Panc1 (cell line): ENCODE data around the gene JAKMIP3. TPM values are rescaled to one million over a fixed set of nuclear protein-coding genes. Genes with fewer than 3 reads are reported as not detected.

Experiments used
- ATAC-seq: fragments of 200-7000 bp; cut with Tn5 transposase; 2 replicates; pipeline ENCODE4 v1.9.1; 2020; ENCODE audit warnings: mild to moderate bottlenecking, moderate library complexity
- BruUV-seq: library from RNA; stranded (reverse); fragments of 400-500 nt; replicated peaks from 2 replicates; lab custom pipeline; 2021; lab: Mats Ljungman, UMichigan
- CTCF ChIA-PET: fragments of 300-600 bp; sonication (Branson Sonifier 250); formaldehyde crosslinking; loops from one replicate; lab custom pipeline; 2022; ENCODE audit warnings: antibody characterized with exemption; lab: Charles Lee
- POLR2A ChIA-PET: fragments of 300-600 bp; sonication (Branson Sonifier 250); formaldehyde crosslinking; loops from one replicate; lab custom pipeline; 2022; ENCODE audit warnings: antibody characterized with exemption; lab: Charles Lee
- DNase-seq: peaks from one replicate; pipeline ENCODE4 v3.0.0-alpha.2; 2010; ENCODE audit warnings: low read depth, low spot score
- H3K27ac ChIP-seq: 2 replicates; pipeline ENCODE4 v1.5.1; 2011; ENCODE audit warnings: mild to moderate bottlenecking, low read length, inconsistent platforms
- H3K27me3 ChIP-seq: fragments of 200-500 bp; sonication (Bioruptor generic); 2 replicates; pipeline ENCODE4 v1.6.0; 2014; ENCODE audit warnings: low read length, inconsistent platforms; ENCODE audit not compliant: control insufficient read depth, insufficient read depth
- H3K36me3 ChIP-seq: fragments of 200-500 bp; sonication (Bioruptor generic); 2 replicates; pipeline ENCODE4 v1.5.1; 2014; ENCODE audit warnings: inconsistent platforms, mild to moderate bottlenecking, low read length, moderate library complexity; ENCODE audit not compliant: control insufficient read depth, insufficient read depth
- H3K4me1 ChIP-seq: 2 replicates; pipeline ENCODE4 v1.5.1; 2011; ENCODE audit warnings: inconsistent platforms, mild to moderate bottlenecking, low read length, moderate library complexity; ENCODE audit not compliant: control insufficient read depth, insufficient read depth
- H3K4me3 ChIP-seq, 2 experiments: 2 replicates each; pipeline ENCODE4 v1.5.1; 2011 to 2012; ENCODE audit warnings: low read depth in 2 of 2, low read length in 2 of 2, mild to moderate bottlenecking in 2 of 2, inconsistent platforms in 1 of 2, moderate library complexity in 1 of 2
- H3K9me3 ChIP-seq: fragments of 200-500 bp; sonication (Bioruptor generic); 2 replicates; pipeline ENCODE4 v1.5.1; 2014; ENCODE audit warnings: low read depth, mild to moderate bottlenecking, inconsistent platforms, low read length, moderate library complexity; ENCODE audit not compliant: control insufficient read depth, insufficient read depth
- POLR2AphosphoS5 ChIP-seq: IDR thresholded peaks from 2 replicates; pipeline ENCODE4 v1.6.1; 2012; ENCODE audit warnings: mild to moderate bottlenecking, low read depth, low read length, moderate library complexity
- SIN3A ChIP-seq: IDR thresholded peaks from 2 replicates; pipeline ENCODE4 v1.6.1; 2012; ENCODE audit warnings: low read depth, mild to moderate bottlenecking, low read length, moderate library complexity, borderline replicate concordance; ENCODE audit not compliant: insufficient read depth
- TCF7L2 ChIP-seq: IDR thresholded peaks from 2 replicates; pipeline ENCODE4 v1.6.1; 2011; ENCODE audit warnings: mild to moderate bottlenecking, low read depth, low read length, inconsistent platforms
- in situ Hi-C: cut with HindIII; loops from 2 replicates; pipeline ENCODE4 v1.10.0; 2016; ENCODE audit warnings: low sequenced_read_pairs, low pct_unique_long_range_greater_than_20kb
- intact Hi-C: fragments of 100-400 bp; cut with micrococcal nuclease; formaldehyde crosslinking; loops from one replicate; pipeline ENCODE4 v1.10.0; 2022; ENCODE audit not compliant: unreplicated experiment
- total RNA-seq: library from RNA; stranded (reverse); gene quantifications from one replicate; pipeline ENCODE4 v1.2.1, GENCODE V29; 2021; ENCODE audit not compliant: unreplicated experiment
- TF ChIP-seq, protein P1 (sequence below), 2 experiments: IDR thresholded peaks; 2 replicates each; pipeline ENCODE4 v1.6.1; 2011 to 2012; ENCODE audit warnings: low read depth in 2 of 2, control low read depth in 1 of 2, low read length in 1 of 2, mild to moderate bottlenecking in 1 of 2, moderate library complexity in 1 of 2; ENCODE audit not compliant: insufficient read depth in 1 of 2
- TF ChIP-seq, protein P2 (sequence below): fragments of 450-650 bp; IDR thresholded peaks from 2 replicates; pipeline ENCODE4 v1.5.1; 2017; ENCODE audit warnings: mild to moderate bottlenecking

Gene JAKMIP3
- total RNA-seq, 1 experiment from 2014 or later: 1.5 TPM

DNA sequence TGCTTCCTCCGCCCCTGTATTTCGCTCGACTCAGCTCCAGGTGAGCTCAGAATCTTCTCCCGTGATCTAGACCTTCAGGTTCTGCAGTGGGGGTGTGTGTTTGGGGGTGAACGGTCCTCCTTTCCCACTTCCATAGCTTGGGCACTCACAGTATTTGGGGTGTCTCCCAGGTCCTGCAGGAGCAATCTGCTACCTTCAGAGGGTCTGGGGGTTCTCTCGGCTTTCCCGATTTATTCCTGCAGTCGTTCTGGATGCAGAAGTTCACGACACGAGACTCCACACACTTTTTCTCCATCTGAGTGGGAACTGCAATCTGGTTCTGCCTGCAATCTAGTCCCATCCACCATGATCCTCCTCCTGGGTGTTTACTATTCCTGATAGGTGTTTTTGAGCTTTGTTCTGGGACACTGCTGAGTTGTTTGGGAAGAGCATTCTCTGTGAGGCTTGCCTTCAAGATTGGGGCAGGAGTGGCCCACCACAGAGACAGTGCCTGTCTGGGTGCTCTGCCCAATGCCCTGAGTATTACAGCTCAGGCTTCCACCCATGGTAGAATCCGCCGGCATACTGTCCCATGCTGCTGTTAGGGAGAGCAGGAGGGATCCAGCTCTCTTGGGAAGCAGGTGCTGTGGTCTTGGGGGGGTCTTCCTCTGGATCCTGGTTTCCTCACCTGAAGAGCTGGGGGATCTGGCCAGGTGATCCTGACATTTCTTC is 29.8 kb downstream of the JAKMIP3 start:
- no peak for TF ChIP-seq POLR2AphosphoS5
- TF ChIP-seq SIN3A: no peak
- TF ChIP-seq, protein P1, sequence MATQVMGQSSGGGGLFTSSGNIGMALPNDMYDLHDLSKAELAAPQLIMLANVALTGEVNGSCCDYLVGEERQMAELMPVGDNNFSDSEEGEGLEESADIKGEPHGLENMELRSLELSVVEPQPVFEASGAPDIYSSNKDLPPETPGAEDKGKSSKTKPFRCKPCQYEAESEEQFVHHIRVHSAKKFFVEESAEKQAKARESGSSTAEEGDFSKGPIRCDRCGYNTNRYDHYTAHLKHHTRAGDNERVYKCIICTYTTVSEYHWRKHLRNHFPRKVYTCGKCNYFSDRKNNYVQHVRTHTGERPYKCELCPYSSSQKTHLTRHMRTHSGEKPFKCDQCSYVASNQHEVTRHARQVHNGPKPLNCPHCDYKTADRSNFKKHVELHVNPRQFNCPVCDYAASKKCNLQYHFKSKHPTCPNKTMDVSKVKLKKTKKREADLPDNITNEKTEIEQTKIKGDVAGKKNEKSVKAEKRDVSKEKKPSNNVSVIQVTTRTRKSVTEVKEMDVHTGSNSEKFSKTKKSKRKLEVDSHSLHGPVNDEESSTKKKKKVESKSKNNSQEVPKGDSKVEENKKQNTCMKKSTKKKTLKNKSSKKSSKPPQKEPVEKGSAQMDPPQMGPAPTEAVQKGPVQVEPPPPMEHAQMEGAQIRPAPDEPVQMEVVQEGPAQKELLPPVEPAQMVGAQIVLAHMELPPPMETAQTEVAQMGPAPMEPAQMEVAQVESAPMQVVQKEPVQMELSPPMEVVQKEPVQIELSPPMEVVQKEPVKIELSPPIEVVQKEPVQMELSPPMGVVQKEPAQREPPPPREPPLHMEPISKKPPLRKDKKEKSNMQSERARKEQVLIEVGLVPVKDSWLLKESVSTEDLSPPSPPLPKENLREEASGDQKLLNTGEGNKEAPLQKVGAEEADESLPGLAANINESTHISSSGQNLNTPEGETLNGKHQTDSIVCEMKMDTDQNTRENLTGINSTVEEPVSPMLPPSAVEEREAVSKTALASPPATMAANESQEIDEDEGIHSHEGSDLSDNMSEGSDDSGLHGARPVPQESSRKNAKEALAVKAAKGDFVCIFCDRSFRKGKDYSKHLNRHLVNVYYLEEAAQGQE (IDR thresholded peaks at IDR 0.05; ENCODE audit: insufficient read depth in 1 of 2, low read depth in 2 of 2, low read length in 1 of 2): no peak
- TF ChIP-seq, protein P2, sequence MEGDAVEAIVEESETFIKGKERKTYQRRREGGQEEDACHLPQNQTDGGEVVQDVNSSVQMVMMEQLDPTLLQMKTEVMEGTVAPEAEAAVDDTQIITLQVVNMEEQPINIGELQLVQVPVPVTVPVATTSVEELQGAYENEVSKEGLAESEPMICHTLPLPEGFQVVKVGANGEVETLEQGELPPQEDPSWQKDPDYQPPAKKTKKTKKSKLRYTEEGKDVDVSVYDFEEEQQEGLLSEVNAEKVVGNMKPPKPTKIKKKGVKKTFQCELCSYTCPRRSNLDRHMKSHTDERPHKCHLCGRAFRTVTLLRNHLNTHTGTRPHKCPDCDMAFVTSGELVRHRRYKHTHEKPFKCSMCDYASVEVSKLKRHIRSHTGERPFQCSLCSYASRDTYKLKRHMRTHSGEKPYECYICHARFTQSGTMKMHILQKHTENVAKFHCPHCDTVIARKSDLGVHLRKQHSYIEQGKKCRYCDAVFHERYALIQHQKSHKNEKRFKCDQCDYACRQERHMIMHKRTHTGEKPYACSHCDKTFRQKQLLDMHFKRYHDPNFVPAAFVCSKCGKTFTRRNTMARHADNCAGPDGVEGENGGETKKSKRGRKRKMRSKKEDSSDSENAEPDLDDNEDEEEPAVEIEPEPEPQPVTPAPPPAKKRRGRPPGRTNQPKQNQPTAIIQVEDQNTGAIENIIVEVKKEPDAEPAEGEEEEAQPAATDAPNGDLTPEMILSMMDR: no peak
- intact Hi-C loops: no loop called here
- no TSS peak for BruUV-seq
- ChIA-PET POLR2A (no interaction called here), CTCF (interaction anchor here (0.6 kb wide), 1 partner anchor 72 kb away, joined by 7 read pairs; no protein-coding TSS in a partner anchor)
- ATAC-seq (peak; percentile 55), DNase-seq (no peak)
- Histone ChIP-seq H3K36me3 (no peaks in the 10 kb centered on the region), H3K4me3 (no peak overlapping the region), H3K4me1 (peaks cover 21% of the 10 kb centered on the region), H3K27ac (peak overlapping the region; percentile 5; the same call in 1 of the 2 replicates), H3K9me3 (no peaks in the 10 kb centered on the region), H3K27me3 (no peaks in the 10 kb centered on the region)
- in situ Hi-C loops: no loop called here

DNA sequence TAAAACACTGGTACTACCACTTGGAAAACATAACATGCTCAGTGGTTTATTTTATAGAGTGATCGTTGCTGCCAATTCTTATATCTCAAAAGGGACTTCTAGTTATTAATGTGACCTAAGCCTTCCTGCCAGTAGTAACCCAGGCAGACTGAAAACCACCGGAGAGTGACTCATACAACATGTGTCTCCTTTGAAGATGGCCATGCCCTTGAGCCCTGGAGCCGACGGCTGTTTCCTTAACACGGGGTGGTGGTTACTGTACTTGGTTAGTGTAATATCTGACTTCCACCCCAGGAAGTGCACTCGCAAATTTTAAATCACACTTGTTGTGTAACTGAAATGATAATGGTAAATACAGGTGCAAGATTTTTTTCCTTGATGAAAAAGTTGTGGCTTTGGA is 30.5 kb downstream of the JAKMIP3 start:
- intact Hi-C loops: no loop called here
- DNase-seq (peak; percentile 30), ATAC-seq (peak; percentile 94)
- H3K36me3 ChIP-seq: no peaks in the 10 kb centered on the region
- no peak overlapping the region for H3K4me3 ChIP-seq
- in situ Hi-C loops: no loop called here
- CTCF ChIA-PET: interaction anchor here (0.6 kb wide), 1 partner anchor 73 kb away, joined by 7 read pairs; no protein-coding TSS in a partner anchor
- H3K27me3 ChIP-seq: no peaks in the 10 kb centered on the region
- no TSS peak for BruUV-seq
- POLR2A ChIA-PET: no interaction called here
- TF ChIP-seq TCF7L2: peak; percentile 94
- TF ChIP-seq POLR2AphosphoS5: no peak
- H3K4me1 ChIP-seq: peaks cover 21% of the 10 kb centered on the region
- peak overlapping the region; percentile 52; the same call in 1 of the 2 replicates for H3K27ac ChIP-seq
- H3K9me3 ChIP-seq: no peaks in the 10 kb centered on the region
